ENCODE results near the gene ITCH.

ITCH gene

DNA sequence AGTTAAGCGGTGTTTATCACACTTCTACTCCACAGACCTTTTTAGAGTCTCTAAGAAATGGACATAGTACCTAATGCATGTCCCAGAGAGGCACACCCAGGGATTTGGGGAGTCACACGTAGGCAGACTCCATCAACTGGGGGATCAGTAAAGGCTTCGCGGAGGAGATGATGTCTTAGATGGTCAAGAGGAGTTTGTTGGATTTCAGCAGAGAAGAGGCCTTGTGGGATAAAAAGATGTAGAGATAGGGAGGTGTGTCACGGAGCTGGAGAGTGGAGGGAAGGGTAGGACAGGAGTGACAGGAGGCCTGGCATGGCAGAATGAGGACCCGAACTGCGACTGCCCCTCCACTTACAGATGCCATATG is 162.3 kb downstream of the ITCH start:
- no peaks in the 10 kb centered on the region for H3K9me3 ChIP-seq (ENCODE audit: control insufficient read depth, insufficient read depth, low read length)
- peaks cover 5% of the 10 kb centered on the region for H3K4me1 ChIP-seq (ENCODE audit: control insufficient read depth, insufficient read depth, low read length)
- no peak overlapping the region for H3K4me3 ChIP-seq (ENCODE audit: low read depth, low read length)
- no peak overlapping the region for H3K9ac ChIP-seq (ENCODE audit: low read depth, low read length)
- peaks cover 40% of the 10 kb centered on the region for H3K36me3 ChIP-seq (ENCODE audit: control insufficient read depth, insufficient read depth, low read length)
- H3K27me3 ChIP-seq (ENCODE audit: control insufficient read depth, insufficient read depth, low read length), result no peaks in the 10 kb centered on the region
- H3K27ac ChIP-seq (ENCODE audit: low read depth, low read length), result peak overlapping the region; percentile 55

- H3K9me3 ChIP-seq (ENCODE audit: control insufficient read depth, insufficient read depth, low read length), result no peaks in the 10 kb centered on the region
- peaks cover 45% of the 10 kb centered on the region for H3K36me3 ChIP-seq (ENCODE audit: control insufficient read depth, insufficient read depth, low read length)
- H3K27ac ChIP-seq (ENCODE audit: low read depth, low read length), result peak overlapping the region; percentile 55
- H3K9ac ChIP-seq (ENCODE audit: low read depth, low read length), result no peak overlapping the region
- H3K4me1 ChIP-seq (ENCODE audit: control insufficient read depth, insufficient read depth, low read length), result peaks cover 5% of the 10 kb centered on the region
- H3K4me3 ChIP-seq (ENCODE audit: low read depth, low read length), result no peak overlapping the region
- no peaks in the 10 kb centered on the region for H3K27me3 ChIP-seq (ENCODE audit: control insufficient read depth, insufficient read depth, low read length)
These were observed 162.8 kb downstream of the ITCH start for GRCh38 chr20:34525709-34526416.

DNA sequence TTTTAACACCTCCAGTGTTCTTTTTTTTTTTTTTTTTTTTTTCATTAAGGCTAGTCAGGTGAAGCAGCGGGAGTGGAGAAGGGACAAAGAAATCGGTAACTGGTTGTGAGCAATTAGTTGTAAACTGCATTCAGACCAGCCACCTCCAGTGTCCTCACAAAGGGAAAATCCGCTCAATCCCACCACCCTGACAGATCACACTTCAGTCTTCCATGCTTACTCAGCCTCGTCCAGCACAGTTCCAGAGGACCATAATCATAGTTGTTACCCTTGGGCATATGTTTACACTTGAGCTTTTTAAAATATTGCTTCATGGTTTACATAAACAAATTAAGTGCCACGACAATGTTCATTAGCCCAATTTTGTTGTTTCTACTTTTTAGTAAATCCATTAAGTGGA is 163.4 kb downstream of the ITCH start:
- H3K4me1 ChIP-seq (ENCODE audit: control insufficient read depth, insufficient read depth, low read length), result peaks cover 5% of the 10 kb centered on the region
- no peaks in the 10 kb centered on the region for H3K27me3 ChIP-seq (ENCODE audit: control insufficient read depth, insufficient read depth, low read length)
- no peak overlapping the region for H3K27ac ChIP-seq (ENCODE audit: low read depth, low read length)
- no peak overlapping the region for H3K9ac ChIP-seq (ENCODE audit: low read depth, low read length)
- H3K4me3 ChIP-seq (ENCODE audit: low read depth, low read length), result no peak overlapping the region
- no peaks in the 10 kb centered on the region for H3K9me3 ChIP-seq (ENCODE audit: control insufficient read depth, insufficient read depth, low read length)
- peaks cover 51% of the 10 kb centered on the region for H3K36me3 ChIP-seq (ENCODE audit: control insufficient read depth, insufficient read depth, low read length)

DNA sequence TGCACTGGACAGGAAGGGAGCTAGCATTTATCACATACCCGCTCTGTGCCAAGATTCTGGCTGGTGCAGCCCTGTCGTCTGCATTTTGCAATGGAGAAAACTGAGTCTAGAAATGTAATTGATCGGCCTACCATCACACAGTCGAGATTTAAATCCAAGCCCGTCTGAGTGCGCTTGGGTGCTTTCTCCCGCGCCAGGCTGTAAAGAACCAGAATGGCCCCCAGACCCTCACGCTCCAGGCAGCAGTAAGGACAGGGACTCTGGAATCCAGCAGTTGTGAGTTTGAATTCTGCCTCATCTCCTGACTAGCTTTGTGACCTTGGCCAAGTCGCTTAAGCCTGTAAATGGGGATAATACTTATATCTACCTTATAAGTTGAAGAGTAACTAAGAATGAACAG is 163.9 kb downstream of the ITCH start:
- Histone ChIP-seq H3K9ac (ENCODE audit: low read depth, low read length) (no peak overlapping the region), H3K4me1 (ENCODE audit: control insufficient read depth, insufficient read depth, low read length) (peaks cover 5% of the 10 kb centered on the region), H3K27ac (ENCODE audit: low read depth, low read length) (no peak overlapping the region), H3K9me3 (ENCODE audit: control insufficient read depth, insufficient read depth, low read length) (no peaks in the 10 kb centered on the region), H3K27me3 (ENCODE audit: control insufficient read depth, insufficient read depth, low read length) (no peaks in the 10 kb centered on the region), H3K4me3 (ENCODE audit: low read depth, low read length) (no peak overlapping the region), H3K36me3 (ENCODE audit: control insufficient read depth, insufficient read depth, low read length) (peaks cover 55% of the 10 kb centered on the region)

DNA sequence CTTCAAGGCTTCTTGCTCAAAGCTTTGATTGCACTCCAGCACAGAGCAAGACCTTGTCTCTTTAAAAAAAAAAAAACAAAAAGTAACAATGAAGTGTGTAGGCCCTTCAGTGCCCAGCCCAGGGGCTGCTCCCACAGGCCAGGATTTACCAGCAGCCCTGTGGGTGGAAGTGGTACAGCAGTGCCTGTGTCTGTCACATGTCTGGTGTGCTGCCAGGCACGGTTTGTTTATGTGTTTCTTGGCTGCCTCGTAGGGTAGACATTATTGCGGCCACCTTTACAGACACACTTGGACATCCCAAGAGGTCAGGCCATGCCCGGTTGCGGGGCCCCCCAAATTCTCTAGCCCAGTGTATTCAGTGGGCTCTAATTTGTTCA is 165.8 kb downstream of the ITCH start:
- H3K27ac ChIP-seq (ENCODE audit: low read depth, low read length), result no peak overlapping the region
- no peaks in the 10 kb centered on the region for H3K9me3 ChIP-seq (ENCODE audit: control insufficient read depth, insufficient read depth, low read length)
- no peak overlapping the region for H3K4me3 ChIP-seq (ENCODE audit: low read depth, low read length)
- H3K27me3 ChIP-seq (ENCODE audit: control insufficient read depth, insufficient read depth, low read length), result no peaks in the 10 kb centered on the region
- peaks cover 67% of the 10 kb centered on the region for H3K36me3 ChIP-seq (ENCODE audit: control insufficient read depth, insufficient read depth, low read length)
- no peaks in the 10 kb centered on the region for H3K4me1 ChIP-seq (ENCODE audit: control insufficient read depth, insufficient read depth, low read length)
- H3K9ac ChIP-seq (ENCODE audit: low read depth, low read length), result no peak overlapping the region

DNA sequence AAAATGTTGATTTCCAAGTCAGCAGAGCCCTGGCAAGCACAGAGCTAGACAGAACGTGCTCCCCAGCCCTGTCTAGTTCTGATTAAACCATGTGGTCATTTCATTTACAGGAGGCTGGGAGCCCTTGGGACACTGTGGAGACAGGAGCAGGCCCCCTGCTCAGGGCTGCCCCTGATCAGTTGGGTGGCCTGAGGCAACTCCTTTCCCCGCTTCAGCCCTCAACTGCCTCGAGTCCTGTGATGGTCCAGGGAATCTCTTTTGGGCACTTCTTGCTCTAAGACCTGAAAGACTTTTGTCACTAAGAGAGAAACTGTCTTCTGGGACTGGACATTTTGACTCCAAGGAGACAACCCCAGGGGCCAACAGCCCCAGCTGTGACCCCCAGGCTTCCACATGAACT is 166.7 kb downstream of the ITCH start:
- H3K9ac ChIP-seq (ENCODE audit: low read depth, low read length), result no peak overlapping the region
- no peaks in the 10 kb centered on the region for H3K9me3 ChIP-seq (ENCODE audit: control insufficient read depth, insufficient read depth, low read length)
- no peaks in the 10 kb centered on the region for H3K4me1 ChIP-seq (ENCODE audit: control insufficient read depth, insufficient read depth, low read length)
- no peak overlapping the region for H3K4me3 ChIP-seq (ENCODE audit: low read depth, low read length)
- H3K36me3 ChIP-seq (ENCODE audit: control insufficient read depth, insufficient read depth, low read length), result peaks cover 70% of the 10 kb centered on the region
- H3K27me3 ChIP-seq (ENCODE audit: control insufficient read depth, insufficient read depth, low read length), result no peaks in the 10 kb centered on the region
- no peak overlapping the region for H3K27ac ChIP-seq (ENCODE audit: low read depth, low read length)

GRCh38 chr20:34530342-34530741 is 167.3 kb downstream of the ITCH start:
- Histone ChIP-seq H3K27me3 (ENCODE audit: control insufficient read depth, insufficient read depth, low read length) (no peaks in the 10 kb centered on the region), H3K4me3 (ENCODE audit: low read depth, low read length) (no peak overlapping the region), H3K9ac (ENCODE audit: low read depth, low read length) (no peak overlapping the region), H3K4me1 (ENCODE audit: control insufficient read depth, insufficient read depth, low read length) (no peaks in the 10 kb centered on the region), H3K9me3 (ENCODE audit: control insufficient read depth, insufficient read depth, low read length) (no peaks in the 10 kb centered on the region), H3K36me3 (ENCODE audit: control insufficient read depth, insufficient read depth, low read length) (peaks cover 76% of the 10 kb centered on the region), H3K27ac (ENCODE audit: low read depth, low read length) (no peak overlapping the region)

GRCh38 chr20:34531608-34532265 is 168.7 kb downstream of the ITCH start:
- Histone ChIP-seq H3K27me3 (ENCODE audit: control insufficient read depth, insufficient read depth, low read length) (no peaks in the 10 kb centered on the region), H3K9ac (ENCODE audit: low read depth, low read length) (no peak overlapping the region), H3K9me3 (ENCODE audit: control insufficient read depth, insufficient read depth, low read length) (no peaks in the 10 kb centered on the region), H3K4me1 (ENCODE audit: control insufficient read depth, insufficient read depth, low read length) (no peaks in the 10 kb centered on the region), H3K36me3 (ENCODE audit: control insufficient read depth, insufficient read depth, low read length) (peaks cover 80% of the 10 kb centered on the region), H3K27ac (ENCODE audit: low read depth, low read length) (no peak overlapping the region), H3K4me3 (ENCODE audit: low read depth, low read length) (no peak overlapping the region)

DNA sequence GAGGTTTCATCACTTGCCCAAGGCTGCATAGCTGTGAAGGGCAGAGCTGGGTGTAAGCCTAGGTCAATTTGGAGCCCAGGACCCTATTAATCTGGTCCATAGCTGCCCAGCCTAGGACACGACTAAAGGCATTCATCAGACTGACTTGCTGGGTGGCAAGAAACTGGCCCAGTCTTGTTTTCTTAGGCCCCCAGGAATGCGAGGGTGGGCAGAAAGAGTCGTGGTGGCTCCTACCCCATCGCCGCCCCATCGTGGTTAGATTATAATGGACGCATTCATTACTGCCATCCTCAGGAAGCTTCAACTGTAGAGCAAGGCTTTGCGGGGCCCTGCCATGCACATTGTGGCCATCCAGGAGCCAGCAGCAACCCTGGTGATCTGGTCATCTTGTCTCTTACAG is 169.2 kb downstream of the ITCH start:
- Histone ChIP-seq H3K4me1 (ENCODE audit: control insufficient read depth, insufficient read depth, low read length) (no peaks in the 10 kb centered on the region), H3K27me3 (ENCODE audit: control insufficient read depth, insufficient read depth, low read length) (no peaks in the 10 kb centered on the region), H3K9ac (ENCODE audit: low read depth, low read length) (no peak overlapping the region), H3K9me3 (ENCODE audit: control insufficient read depth, insufficient read depth, low read length) (no peaks in the 10 kb centered on the region), H3K27ac (ENCODE audit: low read depth, low read length) (no peak overlapping the region), H3K4me3 (ENCODE audit: low read depth, low read length) (no peak overlapping the region), H3K36me3 (ENCODE audit: control insufficient read depth, insufficient read depth, low read length) (peaks cover 80% of the 10 kb centered on the region)

DNA sequence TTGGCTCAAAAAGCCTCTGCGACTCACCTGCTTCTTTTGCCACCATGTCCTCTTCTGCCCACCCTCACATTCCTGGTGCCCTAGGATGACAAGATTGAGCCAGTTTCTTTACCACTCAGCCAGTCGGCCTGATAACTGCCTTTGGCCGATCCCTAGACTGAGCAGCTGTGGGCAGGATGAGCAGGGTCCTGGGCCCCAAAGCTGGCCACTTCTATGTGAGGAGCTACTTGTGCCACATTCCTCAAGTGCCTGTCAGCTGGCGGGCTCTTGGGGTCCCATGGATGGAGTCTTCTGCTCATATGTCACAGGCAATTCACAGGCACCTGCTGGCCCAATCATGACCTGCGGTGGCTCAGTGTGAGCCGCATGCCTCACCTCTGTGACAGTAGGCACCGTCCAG is 169.7 kb downstream of the ITCH start:
- no peaks in the 10 kb centered on the region for H3K27me3 ChIP-seq (ENCODE audit: control insufficient read depth, insufficient read depth, low read length)
- no peak overlapping the region for H3K4me3 ChIP-seq (ENCODE audit: low read depth, low read length)
- no peak overlapping the region for H3K9ac ChIP-seq (ENCODE audit: low read depth, low read length)
- no peaks in the 10 kb centered on the region for H3K9me3 ChIP-seq (ENCODE audit: control insufficient read depth, insufficient read depth, low read length)
- H3K27ac ChIP-seq (ENCODE audit: low read depth, low read length), result no peak overlapping the region
- H3K36me3 ChIP-seq (ENCODE audit: control insufficient read depth, insufficient read depth, low read length), result peaks cover 79% of the 10 kb centered on the region
- no peaks in the 10 kb centered on the region for H3K4me1 ChIP-seq (ENCODE audit: control insufficient read depth, insufficient read depth, low read length)

- H3K36me3 ChIP-seq (ENCODE audit: control insufficient read depth, insufficient read depth, low read length), result peaks cover 77% of the 10 kb centered on the region
- no peak overlapping the region for H3K27ac ChIP-seq (ENCODE audit: low read depth, low read length)
These were observed 171.5 kb downstream of the ITCH start for GRCh38 chr20:34534391-34535165.

More at GRCh38 chr20:34534391-34535165, 171.5 kb downstream of the ITCH start:
- Histone ChIP-seq H3K4me1 (ENCODE audit: control insufficient read depth, insufficient read depth, low read length) (no peaks in the 10 kb centered on the region), H3K27me3 (ENCODE audit: control insufficient read depth, insufficient read depth, low read length) (no peaks in the 10 kb centered on the region), H3K9ac (ENCODE audit: low read depth, low read length) (no peak overlapping the region), H3K4me3 (ENCODE audit: low read depth, low read length) (no peak overlapping the region), H3K9me3 (ENCODE audit: control insufficient read depth, insufficient read depth, low read length) (no peaks in the 10 kb centered on the region)

Measured in HUES48 (cell line).